Osteoblast (primary cell): ENCODE measurements around the gene ASPRV1. TPM values are rescaled to one million over a fixed set of nuclear protein-coding genes. Genes with fewer than 3 reads are reported as not detected.

Source experiments
- DNase-seq: peaks from one replicate; pipeline ENCODE4 v3.0.0; 2011; ENCODE audit warnings: low spot score, mixed read lengths; ENCODE audit not compliant: insufficient read length; ENCODE audit errors: missing footprints
- H2AFZ ChIP-seq: 2 replicates; pipeline ENCODE4 v1.6.0; 2011; ENCODE audit warnings: mild to moderate bottlenecking, low read length
- H3K27ac ChIP-seq: 2 replicates; pipeline ENCODE4 v1.5.1; 2011; ENCODE audit warnings: mild to moderate bottlenecking, low read depth, low read length, moderate library complexity
- H3K27me3 ChIP-seq: 2 replicates; pipeline ENCODE4 v1.6.0; 2012; ENCODE audit warnings: mild to moderate bottlenecking, control low read depth, inconsistent platforms, low read length, moderate library complexity; ENCODE audit not compliant: insufficient read depth
- H3K36me3 ChIP-seq: 2 replicates; pipeline ENCODE4 v1.5.1; 2011; ENCODE audit warnings: mild to moderate bottlenecking, low read length, control low read depth, moderate library complexity; ENCODE audit not compliant: insufficient read depth
- H3K4me1 ChIP-seq: 2 replicates; pipeline ENCODE4 v1.5.1; 2011; ENCODE audit warnings: mild to moderate bottlenecking, low read length, control low read depth, moderate library complexity; ENCODE audit not compliant: insufficient read depth
- H3K4me2 ChIP-seq: 2 replicates; pipeline ENCODE4 v1.6.0; 2011; ENCODE audit warnings: mild to moderate bottlenecking, low read length; ENCODE audit not compliant: insufficient read depth
- H3K4me3 ChIP-seq: fragments of 200-600 bp; sonication (generic); 3 replicates; pipeline ENCODE4 v1.5.1; 2012; ENCODE audit warnings: mild to moderate bottlenecking, low read length, inconsistent platforms; ENCODE audit not compliant: insufficient read depth
- H3K79me2 ChIP-seq: 2 replicates; pipeline ENCODE4 v1.6.0; 2012; ENCODE audit warnings: mild to moderate bottlenecking, low read length, control low read depth, inconsistent platforms; ENCODE audit not compliant: insufficient read depth
- H3K9me3 ChIP-seq: 2 replicates; pipeline ENCODE4 v1.5.1; 2011; ENCODE audit warnings: low read depth, low read length, control low read depth
- H4K20me1 ChIP-seq: 2 replicates; pipeline ENCODE4 v1.6.0; 2012; ENCODE audit warnings: mild to moderate bottlenecking, low read length, control low read depth; ENCODE audit not compliant: insufficient read depth
- total RNA-seq: library from RNA; depleted of rRNA; stranded (reverse); fragments of >200 nt; gene quantifications from 2 replicates; pipeline ENCODE4 v1.2.3, GENCODE V29; 2012
- TF ChIP-seq, protein P1 (sequence below): IDR thresholded peaks from 2 replicates; pipeline ENCODE4 v1.5.1; 2011; ENCODE audit warnings: mild to moderate bottlenecking, low read depth, low read length, moderate library complexity; ENCODE audit errors: extremely low read depth

Gene ASPRV1
- total RNA-seq, 1 donor, result 0.72 TPM

DNA sequence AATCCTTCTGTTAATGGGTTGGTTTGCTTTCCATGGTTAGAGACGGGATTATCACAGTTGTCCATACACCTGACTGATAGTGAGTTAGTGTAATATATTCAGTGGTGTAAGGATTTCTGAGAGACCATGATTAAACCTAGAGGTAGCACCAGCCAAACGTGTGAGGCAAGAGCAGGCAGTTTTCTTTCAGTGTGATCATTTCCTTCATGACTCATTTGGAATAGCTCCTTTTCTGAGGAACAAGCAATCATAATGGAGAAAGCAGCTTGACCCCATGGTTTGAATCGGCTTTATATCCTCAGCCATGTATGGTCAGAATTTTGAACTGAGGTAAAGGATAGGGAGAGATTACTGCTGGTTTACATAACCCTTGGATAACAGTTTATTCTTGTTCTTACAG is 43.6 kb downstream of the ASPRV1 start:
- H4K20me1 ChIP-seq, result no peaks in the 10 kb centered on the region
- TF ChIP-seq, protein P1, sequence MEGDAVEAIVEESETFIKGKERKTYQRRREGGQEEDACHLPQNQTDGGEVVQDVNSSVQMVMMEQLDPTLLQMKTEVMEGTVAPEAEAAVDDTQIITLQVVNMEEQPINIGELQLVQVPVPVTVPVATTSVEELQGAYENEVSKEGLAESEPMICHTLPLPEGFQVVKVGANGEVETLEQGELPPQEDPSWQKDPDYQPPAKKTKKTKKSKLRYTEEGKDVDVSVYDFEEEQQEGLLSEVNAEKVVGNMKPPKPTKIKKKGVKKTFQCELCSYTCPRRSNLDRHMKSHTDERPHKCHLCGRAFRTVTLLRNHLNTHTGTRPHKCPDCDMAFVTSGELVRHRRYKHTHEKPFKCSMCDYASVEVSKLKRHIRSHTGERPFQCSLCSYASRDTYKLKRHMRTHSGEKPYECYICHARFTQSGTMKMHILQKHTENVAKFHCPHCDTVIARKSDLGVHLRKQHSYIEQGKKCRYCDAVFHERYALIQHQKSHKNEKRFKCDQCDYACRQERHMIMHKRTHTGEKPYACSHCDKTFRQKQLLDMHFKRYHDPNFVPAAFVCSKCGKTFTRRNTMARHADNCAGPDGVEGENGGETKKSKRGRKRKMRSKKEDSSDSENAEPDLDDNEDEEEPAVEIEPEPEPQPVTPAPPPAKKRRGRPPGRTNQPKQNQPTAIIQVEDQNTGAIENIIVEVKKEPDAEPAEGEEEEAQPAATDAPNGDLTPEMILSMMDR, result no peak
- DNase-seq, result peak; percentile 93
- H3K4me1 ChIP-seq, result peaks cover 34% of the 10 kb centered on the region
- H3K79me2 ChIP-seq, result peaks cover 32% of the 10 kb centered on the region
- no peaks in the 10 kb centered on the region for H3K9me3 ChIP-seq
- H3K27me3 ChIP-seq, result no peaks in the 10 kb centered on the region
- peak overlapping the region; percentile 40 for H2AFZ ChIP-seq
- H3K4me3 ChIP-seq, result peak overlapping the region; percentile 9
- peak overlapping the region; percentile 73 for H3K27ac ChIP-seq
- peaks cover 40% of the 10 kb centered on the region for H3K36me3 ChIP-seq
- H3K4me2 ChIP-seq, result peak overlapping the region; percentile 41

DNA sequence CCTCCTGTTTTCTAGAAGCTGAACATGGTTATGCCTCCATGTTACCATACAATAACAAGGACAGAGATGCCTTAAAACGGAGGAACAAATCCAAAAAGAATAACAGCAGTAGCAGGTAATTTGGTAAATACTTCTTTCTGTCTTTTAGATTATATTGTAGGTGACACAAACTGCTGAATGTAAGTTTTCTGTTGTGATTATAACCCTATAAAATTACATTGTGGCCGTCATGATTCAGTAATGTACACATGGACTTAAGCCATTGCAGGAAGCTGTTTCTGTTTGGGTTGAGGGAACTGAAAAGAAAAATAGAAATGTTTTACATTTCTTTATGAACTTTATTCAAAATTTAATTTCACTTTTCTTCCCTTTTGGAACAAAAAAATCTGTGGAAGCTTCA is 45.3 kb downstream of the ASPRV1 start:
- peaks cover 26% of the 10 kb centered on the region for H3K36me3 ChIP-seq
- H3K27ac ChIP-seq, result peak overlapping the region; percentile 60
- no peaks in the 10 kb centered on the region for H3K9me3 ChIP-seq
- H3K4me2 ChIP-seq, result peak overlapping the region; percentile 95
- DNase-seq, result no peak
- peaks cover 32% of the 10 kb centered on the region for H3K79me2 ChIP-seq
- H3K4me3 ChIP-seq, result peak overlapping the region; percentile 91
- H2AFZ ChIP-seq, result no peak overlapping the region
- no peaks in the 10 kb centered on the region for H4K20me1 ChIP-seq
- peaks cover 34% of the 10 kb centered on the region for H3K4me1 ChIP-seq
- no peaks in the 10 kb centered on the region for H3K27me3 ChIP-seq
- TF ChIP-seq, protein P1, result no peak

DNA sequence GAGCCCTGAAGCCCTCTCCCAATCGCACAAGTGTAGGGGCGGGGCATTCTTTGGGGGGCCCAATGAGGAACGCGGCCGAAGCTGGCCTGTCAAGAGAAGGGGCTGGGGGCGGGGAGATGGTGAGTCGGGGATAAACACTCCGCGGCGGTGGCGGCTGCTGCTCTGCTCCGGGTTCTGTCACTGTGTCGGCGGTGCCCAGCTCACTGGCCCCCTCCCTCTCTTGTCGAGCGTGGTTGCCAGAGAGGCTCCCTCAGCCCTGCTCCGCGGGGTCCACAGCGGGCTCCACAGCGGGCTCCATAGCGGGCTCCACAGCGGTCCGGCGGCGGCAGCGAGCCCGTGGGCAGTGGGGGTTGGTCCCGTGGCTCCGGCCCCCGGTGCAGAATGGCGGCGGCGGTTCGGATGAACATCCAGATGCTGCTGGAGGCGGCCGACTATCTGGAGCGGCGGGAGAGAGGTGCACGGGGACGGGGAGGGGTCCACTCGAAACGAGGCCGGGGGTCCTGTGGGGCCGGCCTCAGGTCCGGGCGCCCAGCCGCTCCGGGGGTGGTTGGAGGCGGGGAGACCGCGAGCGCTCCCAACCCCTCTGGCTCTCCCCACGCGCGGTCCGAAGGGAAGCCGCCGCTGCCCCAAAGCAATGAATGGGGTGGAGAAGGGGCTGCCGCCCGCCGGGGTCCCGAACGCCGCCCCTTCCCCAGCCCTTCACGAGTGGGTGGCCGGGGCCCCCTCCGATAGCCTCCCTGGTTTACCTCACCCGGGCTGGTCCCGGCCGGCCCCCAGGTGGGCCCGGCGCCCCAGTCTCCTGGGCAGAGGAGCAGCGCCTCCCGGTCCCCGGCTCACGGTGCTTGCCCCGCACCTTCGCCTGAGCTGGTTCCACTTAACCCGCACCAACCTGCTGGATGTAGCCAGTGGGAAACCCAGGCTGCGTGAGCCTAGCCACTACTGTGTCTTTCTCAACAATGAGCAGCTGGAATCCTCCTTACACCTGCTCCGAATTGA is 46.2 kb downstream of the ASPRV1 start, which contains the start of gene MXD1:
Gene MXD1 (plus strand): TSS at position 160 of the 996 bp plus-strand sequence. CDS start 222 bp downstream, at position 382.
- Histone ChIP-seq H2AFZ (peak within 1 kb of the TSS; percentile 72), H3K4me1 (peaks cover 34% of the 10 kb centered on the region), H3K9me3 (no peaks in the 10 kb centered on the region), H3K36me3 (peaks cover 24% of the 10 kb centered on the region), H3K79me2 (peaks cover 30% of the 10 kb centered on the region), H4K20me1 (no peaks in the 10 kb centered on the region), H3K27me3 (no peaks in the 10 kb centered on the region), H3K27ac (peak within 1 kb of the TSS; percentile 93), H3K4me2 (peak within 1 kb of the TSS; percentile 95), H3K4me3 (peak within 1 kb of the TSS; percentile 91)
- peak; percentile 73 for DNase-seq
- TF ChIP-seq, protein P1, result no peak
